Memory B cell (primary cell): ENCODE results near the gene IST1.

Experiments
- ATAC-seq: fragments of 150-1000 bp; cut with Tn5 transposase; 2 replicates; pipeline ENCODE4 v1.10.0; 2021; ENCODE audit warnings: low read depth, mild to moderate bottlenecking, moderate library complexity
- DNase-seq, 2 donors: peaks; one replicate each; pipeline ENCODE4 v3.0.0; 2022; ENCODE audit warnings: low spot score in 2 of 2
- H3K27ac Mint-ChIP-seq: one replicate; pipeline ENCODE4 v1.8.0; 2022; ENCODE audit warnings: mild to moderate bottlenecking, moderate library complexity, mixed read lengths
- H3K27me3 Mint-ChIP-seq: one replicate; pipeline ENCODE4 v1.8.0; 2022; ENCODE audit warnings: mixed read lengths
- H3K36me3 Mint-ChIP-seq: one replicate; pipeline ENCODE4 v1.8.0; 2022; ENCODE audit warnings: mild to moderate bottlenecking, mixed read lengths
- H3K4me1 Mint-ChIP-seq: one replicate; pipeline ENCODE4 v1.8.0; 2022; ENCODE audit warnings: mixed read lengths
- H3K4me3 Mint-ChIP-seq: one replicate; pipeline ENCODE4 v1.8.0; 2022; ENCODE audit warnings: mild to moderate bottlenecking, moderate library complexity, mixed read lengths
- H3K9me3 Mint-ChIP-seq: one replicate; pipeline ENCODE4 v1.8.0; 2022; ENCODE audit warnings: mixed read lengths

IST1 gene

DNA sequence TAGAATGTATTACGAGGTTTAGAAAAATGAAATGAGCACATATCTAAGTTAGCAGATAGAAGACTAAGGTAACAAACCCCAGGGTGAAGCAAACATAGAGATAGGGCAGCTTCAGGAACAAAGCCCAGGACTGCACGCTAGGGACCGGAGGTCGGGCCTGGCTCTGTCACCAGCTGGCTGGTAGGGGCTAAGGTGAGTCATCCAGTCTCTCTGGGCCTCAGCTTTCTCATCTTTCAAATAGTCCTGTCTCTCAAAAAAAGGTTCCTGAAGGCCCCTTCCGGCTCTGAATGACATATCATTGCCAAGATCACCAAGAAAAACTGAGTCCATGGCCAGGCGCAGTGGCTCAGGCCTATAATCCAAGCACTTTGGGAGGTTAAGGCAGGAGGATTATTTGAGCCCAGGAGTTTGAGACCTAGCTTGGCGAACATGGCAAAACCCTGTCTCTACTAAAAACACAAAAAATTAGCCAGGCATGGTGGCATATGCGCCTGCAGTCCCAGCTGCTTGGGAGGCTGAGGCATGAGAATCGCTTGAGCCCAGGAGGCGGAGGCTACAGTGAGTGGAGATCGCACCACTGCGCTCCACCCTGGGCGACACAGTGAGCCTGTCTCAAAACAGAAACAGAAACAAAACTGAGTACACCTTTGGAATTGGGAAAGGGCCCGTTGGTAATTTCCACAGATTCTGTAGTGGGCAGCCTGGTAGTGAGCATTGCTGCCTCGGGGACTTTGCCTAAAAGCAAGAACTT, 78.9 kb downstream of the IST1 start:
- no peaks in the 10 kb centered on the region for H3K9me3 Mint-ChIP-seq
- H3K27ac Mint-ChIP-seq: no peak overlapping the region
- H3K4me3 Mint-ChIP-seq: no peak overlapping the region
- H3K27me3 Mint-ChIP-seq: peaks cover 1% of the 10 kb centered on the region
- DNase-seq (no peak), ATAC-seq (no peak)
- no peaks in the 10 kb centered on the region for H3K36me3 Mint-ChIP-seq
- no peaks in the 10 kb centered on the region for H3K4me1 Mint-ChIP-seq
